22Rv1 (cell line): ENCODE data around the gene C2CD3.

Experiments used
- ZFX ChIP-seq: fragments of 450-650 bp; IDR thresholded peaks from 2 replicates; pipeline ENCODE4 v1.6.1; 2017; ENCODE audit warnings: antibody characterized with exemption, borderline replicate concordance
- TF ChIP-seq, protein P1 (sequence below): fragments of 450-650 bp; IDR thresholded peaks from 2 replicates; pipeline ENCODE4 v1.5.1; 2017; ENCODE audit warnings: mild to moderate bottlenecking

DNA sequence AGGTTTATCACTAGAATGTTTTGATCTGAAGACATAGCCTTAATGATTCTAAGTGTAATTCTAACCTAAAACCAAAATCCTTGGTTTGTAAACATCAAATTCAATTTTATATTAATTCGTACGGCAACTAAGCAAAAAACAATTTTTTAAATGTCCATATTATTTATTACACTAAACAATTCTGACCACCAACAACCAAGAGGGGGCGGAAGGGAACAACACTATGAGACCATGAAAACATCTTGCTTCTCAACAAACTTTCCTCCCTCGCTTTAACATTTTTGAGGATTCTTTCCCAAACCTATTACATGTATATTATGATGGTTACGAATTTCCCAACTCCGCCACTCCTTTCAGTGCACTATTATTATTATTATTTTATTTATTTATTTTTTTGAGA lies 181.6 kb downstream of the C2CD3 start:
- TF ChIP-seq, protein P1, sequence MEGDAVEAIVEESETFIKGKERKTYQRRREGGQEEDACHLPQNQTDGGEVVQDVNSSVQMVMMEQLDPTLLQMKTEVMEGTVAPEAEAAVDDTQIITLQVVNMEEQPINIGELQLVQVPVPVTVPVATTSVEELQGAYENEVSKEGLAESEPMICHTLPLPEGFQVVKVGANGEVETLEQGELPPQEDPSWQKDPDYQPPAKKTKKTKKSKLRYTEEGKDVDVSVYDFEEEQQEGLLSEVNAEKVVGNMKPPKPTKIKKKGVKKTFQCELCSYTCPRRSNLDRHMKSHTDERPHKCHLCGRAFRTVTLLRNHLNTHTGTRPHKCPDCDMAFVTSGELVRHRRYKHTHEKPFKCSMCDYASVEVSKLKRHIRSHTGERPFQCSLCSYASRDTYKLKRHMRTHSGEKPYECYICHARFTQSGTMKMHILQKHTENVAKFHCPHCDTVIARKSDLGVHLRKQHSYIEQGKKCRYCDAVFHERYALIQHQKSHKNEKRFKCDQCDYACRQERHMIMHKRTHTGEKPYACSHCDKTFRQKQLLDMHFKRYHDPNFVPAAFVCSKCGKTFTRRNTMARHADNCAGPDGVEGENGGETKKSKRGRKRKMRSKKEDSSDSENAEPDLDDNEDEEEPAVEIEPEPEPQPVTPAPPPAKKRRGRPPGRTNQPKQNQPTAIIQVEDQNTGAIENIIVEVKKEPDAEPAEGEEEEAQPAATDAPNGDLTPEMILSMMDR, result 0 out of 2 replicates have a peak, but pooled peaks have one; percentile 10
- no peak for TF ChIP-seq ZFX
